ENCODE data around the gene DPEP3. TPM values are rescaled to one million over a fixed set of nuclear protein-coding genes. Genes with fewer than 3 reads are reported as not detected.

DPEP3 gene
- total and polyA plus RNA-seq, 10 donors, result 0.26 to 2.2 (median 0.93) TPM

DNA sequence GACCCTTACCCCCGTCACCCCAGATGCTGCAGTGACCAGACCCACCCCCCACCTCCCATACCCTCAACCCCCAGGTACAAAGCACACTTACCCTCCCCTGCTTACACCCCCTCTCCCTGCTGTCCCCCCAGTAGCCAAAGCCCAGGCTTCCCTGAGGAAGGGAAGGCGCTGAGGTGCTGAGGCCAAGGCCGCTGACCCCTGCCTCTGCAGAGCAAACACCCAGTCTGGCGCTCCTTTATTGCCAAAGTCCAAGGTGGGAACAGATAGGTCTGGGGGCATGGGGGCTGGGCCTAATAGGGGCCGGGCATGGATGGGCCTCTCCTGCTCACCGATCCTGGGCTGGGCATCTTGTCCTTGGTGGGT, 37.1 kb downstream of the DPEP3 start:
- H3K36me3 ChIP-seq, result peaks cover 0 to 90% (median 41%) of the 10 kb centered on the region in 6 donors
- H3K27ac ChIP-seq, result peak overlapping the region in 2 of 8 donors; percentile 26 to 55
- 87 to 97% (median 92%) methylated on average over 6 of the region's 6 CpGs for WGBS, 5 donors
- DNase-seq, result no peak
- peaks cover 0 to 67% (median 23%) of the 10 kb centered on the region in 6 donors for H3K4me1 ChIP-seq
- no peaks in the 10 kb centered on the region for H3K9me3 ChIP-seq
- H3K27me3 ChIP-seq (replicated peaks in 1 of 7), result no peaks in the 10 kb centered on the region
- no peak overlapping the region for H3K4me3 ChIP-seq
- TF ChIP-seq CTCF (IDR thresholded peaks at IDR 0.05 in 8 of 11, conservative IDR thresholded peaks at IDR 0.05 in 3 of 11) (no peak), POLR2AphosphoS5 (IDR thresholded peaks at IDR 0.05) (no peak), POLR2A (IDR thresholded peaks at IDR 0.05) (no peak)
- intact Hi-C loops (cut with DNase I; ENCODE audit: low total_unique reads), result no loop called here

GRCh38 chr16:67942510-67943255, 37.6 kb downstream of the DPEP3 start:
- no peak for DNase-seq
- Histone ChIP-seq H3K4me3 (no peak overlapping the region), H3K27ac (peak overlapping the region in 2 of 8 donors; percentile 50 to 55), H3K36me3 (peaks cover 0 to 84% (median 35%) of the 10 kb centered on the region in 6 donors), H3K4me1 (peaks cover 0 to 72% (median 24%) of the 10 kb centered on the region in 6 donors), H3K27me3 (replicated peaks in 1 of 7) (no peaks in the 10 kb centered on the region), H3K9me3 (no peaks in the 10 kb centered on the region)
- TF ChIP-seq CTCF (IDR thresholded peaks at IDR 0.05 in 8 of 11, conservative IDR thresholded peaks at IDR 0.05 in 3 of 11), result peak in 1 of 11 experiments; percentile 5
- peak in 2 of 3 donors; percentile 26 to 68 for TF ChIP-seq POLR2AphosphoS5 (IDR thresholded peaks at IDR 0.05)
- TF ChIP-seq POLR2A (IDR thresholded peaks at IDR 0.05), result no peak
- 93 to 95% (median 94%) methylated on average over 19 to 27 of the region's 27 CpGs for WGBS, 5 donors
- intact Hi-C loops (cut with DNase I; ENCODE audit: low total_unique reads), result no loop called here

GRCh38 chr16:67942200-67942509, 38.1 kb downstream of the DPEP3 start:
- H3K4me1 ChIP-seq, result peaks cover 2 to 77% (median 29%) of the 10 kb centered on the region in 6 donors
- peak overlapping the region in 3 of 8 donors; percentile 8 to 55 (median 50) for H3K27ac ChIP-seq
- H3K9me3 ChIP-seq, result no peaks in the 10 kb centered on the region
- peaks cover 0 to 79% (median 30%) of the 10 kb centered on the region in 6 donors for H3K36me3 ChIP-seq
- H3K4me3 ChIP-seq, result no peak overlapping the region
- intact Hi-C loops (cut with DNase I; ENCODE audit: low total_unique reads), result no loop called here
- DNase-seq, result no peak
- TF ChIP-seq POLR2A (IDR thresholded peaks at IDR 0.05), result no peak
- peak in 10 of 11 experiments; percentile 23 to 75 (median 62) for TF ChIP-seq CTCF (IDR thresholded peaks at IDR 0.05 in 8 of 11, conservative IDR thresholded peaks at IDR 0.05 in 3 of 11)
- H3K27me3 ChIP-seq (replicated peaks in 1 of 7), result no peaks in the 10 kb centered on the region
- 76 to 86% (median 84%) methylated on average over 5 to 6 of the region's 6 CpGs for whole genome bisulfite sequencing, 5 donors

DNA sequence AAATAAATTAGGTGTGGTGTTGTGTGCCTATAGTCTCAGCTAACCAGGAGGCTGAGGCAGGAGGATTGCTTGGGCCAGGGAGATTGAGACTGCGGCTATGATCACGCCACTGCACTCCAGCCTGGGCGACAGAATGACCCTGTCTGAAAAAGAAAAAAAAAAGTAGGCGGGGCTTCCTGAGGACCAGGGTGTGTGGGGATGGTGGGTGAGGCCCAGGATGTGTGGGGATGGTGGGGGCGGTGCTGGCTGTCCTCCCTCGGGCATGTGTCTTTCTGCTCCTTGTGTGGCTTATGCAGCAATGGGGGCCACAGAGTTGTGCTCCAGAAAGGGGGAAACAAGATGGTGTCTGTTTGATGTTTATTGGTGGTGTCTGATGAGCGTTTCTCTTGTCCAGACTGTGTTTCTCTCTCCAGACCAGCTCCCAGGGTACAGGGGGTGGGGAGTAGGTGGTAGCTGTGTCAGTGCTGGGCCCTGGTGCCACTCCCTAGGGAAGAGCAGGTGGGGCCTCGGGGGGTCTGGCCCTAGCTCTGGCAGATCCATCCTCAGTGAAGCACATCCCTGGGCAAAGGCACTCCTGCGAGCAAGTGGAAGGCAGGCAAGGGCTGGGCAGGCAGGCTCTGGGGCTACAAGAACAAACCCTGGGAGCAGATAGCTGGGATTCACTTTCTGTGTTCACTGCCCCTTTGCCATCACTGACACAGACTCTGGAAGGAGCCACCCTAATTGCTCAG, 38.7 kb downstream of the DPEP3 start:
- WGBS, 5 donors, result 78 to 86% (median 80%) methylated on average over 8 to 9 of the region's 9 CpGs
- H3K9me3 ChIP-seq, result no peaks in the 10 kb centered on the region
- TF ChIP-seq POLR2A (IDR thresholded peaks at IDR 0.05), result no peak
- TF ChIP-seq POLR2AphosphoS5 (IDR thresholded peaks at IDR 0.05), result no peak
- no peak for TF ChIP-seq CTCF (IDR thresholded peaks at IDR 0.05 in 8 of 11, conservative IDR thresholded peaks at IDR 0.05 in 3 of 11)
- peaks cover 2 to 83% (median 34%) of the 10 kb centered on the region in 6 donors for H3K4me1 ChIP-seq
- intact Hi-C loops (cut with DNase I; ENCODE audit: low total_unique reads), result no loop called here
- no peak for DNase-seq
- H3K4me3 ChIP-seq, result no peak overlapping the region
- H3K27ac ChIP-seq, result peak overlapping the region in 4 of 8 donors; percentile 8 to 55 (median 35)
- no peaks in the 10 kb centered on the region for H3K27me3 ChIP-seq (replicated peaks in 1 of 7)
- H3K36me3 ChIP-seq, result peaks cover 0 to 74% (median 25%) of the 10 kb centered on the region in 6 donors
